VCaP (cell line): ENCODE measurements around the gene REG1A.

Experiments used
- H3K27ac ChIP-seq: fragments of 450-650 bp; 2 replicates; pipeline ENCODE4 v1.5.1; 2017
- CTCF ChIP-seq: fragments of 450-650 bp; conservative IDR thresholded peaks from 2 replicates; pipeline ENCODE4 v1.5.1; 2017; ENCODE audit warnings: mild to moderate bottlenecking, moderate library complexity

Gene REG1A

GRCh38 chr2:79105259-79105658 is 15.0 kb upstream of the REG1A start:
- peak; percentile 24; the same call in 1 of the 2 replicates for TF ChIP-seq CTCF
- H3K27ac ChIP-seq, result no peak overlapping the region

GRCh38 chr2:79112269-79112668 is 8.0 kb upstream of the REG1A start:
- no peak overlapping the region for H3K27ac ChIP-seq
- TF ChIP-seq CTCF, result no peak

DNA sequence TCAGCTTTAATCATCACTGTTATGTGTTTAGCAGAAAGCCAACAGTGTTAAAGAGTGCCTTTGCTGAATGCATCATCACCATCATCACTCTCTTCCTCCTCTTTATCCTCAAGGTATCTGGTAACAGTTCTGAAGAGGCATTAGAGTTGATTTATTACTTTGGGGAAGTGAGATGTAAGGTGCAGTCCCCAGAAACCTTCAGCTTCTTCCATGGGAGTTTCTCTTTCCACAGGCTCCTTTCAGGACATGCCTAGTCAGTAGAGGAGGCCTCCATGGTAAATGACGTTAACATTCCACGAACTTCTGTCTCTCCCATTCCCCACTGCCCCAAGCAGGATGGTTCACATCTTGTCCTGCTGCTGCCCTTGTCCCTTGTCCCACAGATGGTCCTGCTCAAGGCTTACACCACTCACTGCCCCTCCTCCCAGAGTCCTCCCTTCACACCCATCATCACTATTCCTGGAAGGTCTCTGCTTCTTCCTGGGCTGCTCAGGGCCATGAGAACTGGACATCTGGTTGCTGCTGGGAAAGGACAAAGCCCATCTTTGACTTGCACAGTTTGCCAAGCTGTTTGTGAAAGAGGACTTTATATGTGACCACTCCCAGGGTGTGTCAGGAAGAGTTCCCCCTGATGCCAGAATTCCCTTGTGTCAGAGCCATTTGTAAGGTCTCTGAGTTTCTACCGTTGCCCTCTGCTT is 5.3 kb upstream of the REG1A start:
- no peak for TF ChIP-seq CTCF
- no peak overlapping the region for H3K27ac ChIP-seq

GRCh38 chr2:79116997-79117928 is 3.0 kb upstream of the REG1A start:
- no peak for TF ChIP-seq CTCF

DNA sequence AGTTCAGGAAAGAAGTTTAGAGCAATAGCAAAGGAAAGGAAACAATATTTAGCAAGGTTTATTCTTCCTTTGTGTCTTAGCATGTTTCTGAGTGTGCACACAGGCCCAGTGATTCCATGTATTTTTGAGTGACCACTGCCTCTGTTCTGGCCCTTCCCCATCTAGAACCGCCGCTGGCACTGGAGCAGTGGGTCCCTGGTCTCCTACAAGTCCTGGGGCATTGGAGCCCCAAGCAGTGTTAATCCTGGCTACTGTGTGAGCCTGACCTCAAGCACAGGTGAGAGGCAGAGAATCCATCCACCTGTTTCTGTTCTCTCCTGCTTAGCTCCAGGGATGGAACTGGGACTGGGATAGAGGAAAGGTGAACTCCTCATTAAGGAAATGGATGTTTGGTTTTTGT is 2.4 kb downstream of the REG1A start:
- TF ChIP-seq CTCF, result no peak
- no peak overlapping the region for H3K27ac ChIP-seq

More at GRCh38 chr2:79116997-79117928, 3.0 kb upstream of the REG1A start:
- H3K27ac ChIP-seq, result no peak overlapping the region

GRCh38 chr2:79124907-79125720 is 4.8 kb downstream of the REG1A start:
- no peak overlapping the region for H3K27ac ChIP-seq
- TF ChIP-seq CTCF, result no peak

DNA sequence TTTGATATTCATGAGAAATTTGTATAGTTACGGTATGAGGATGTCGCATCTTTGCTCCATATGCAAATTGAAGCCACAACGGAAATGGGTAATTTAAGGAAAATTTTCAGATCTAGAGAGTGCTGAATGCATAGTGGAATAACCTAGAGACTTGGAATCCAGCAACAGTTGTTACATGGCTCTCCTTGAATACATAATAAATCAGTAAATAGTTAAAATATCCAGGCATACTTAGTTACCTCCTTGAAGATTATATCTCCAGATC is 5.4 kb downstream of the REG1A start:
- TF ChIP-seq CTCF, result no peak
- no peak overlapping the region for H3K27ac ChIP-seq
